Karpas-422 (cell line): ENCODE data around the gene SSBP2. TPM values are rescaled to one million over a fixed set of nuclear protein-coding genes. Genes with fewer than 3 reads are reported as not detected.

Experiments
- DNase-seq: peaks from one replicate; pipeline ENCODE4 v3.0.0-alpha.2; 2015
- H2AFZ ChIP-seq: fragments of 200-600 bp; sonication (generic); 2 replicates; pipeline ENCODE4 v1.6.1; 2014; ENCODE audit warnings: antibody characterized with exemption, low read length, mixed read lengths
- H3K27ac ChIP-seq: fragments of 200-600 bp; sonication (generic); 2 replicates; pipeline ENCODE4 v1.5.1; 2014; ENCODE audit warnings: mild to moderate bottlenecking, low read length, moderate library complexity
- H3K27me3 ChIP-seq: fragments of 200-600 bp; sonication (generic); 2 replicates; pipeline ENCODE4 v1.6.1; 2014; ENCODE audit warnings: low read length, mixed read lengths
- H3K36me3 ChIP-seq: fragments of 200-600 bp; sonication (generic); 2 replicates; pipeline ENCODE4 v1.6.1; 2014; ENCODE audit warnings: low read length, mixed read lengths; ENCODE audit not compliant: insufficient read depth
- H3K4me1 ChIP-seq: fragments of 200-600 bp; sonication (generic); 2 replicates; pipeline ENCODE4 v1.6.1; 2014; ENCODE audit warnings: mild to moderate bottlenecking, low read length, mixed read lengths
- H3K4me2 ChIP-seq: fragments of 200-600 bp; sonication (generic); 2 replicates; pipeline ENCODE4 v1.6.1; 2014; ENCODE audit warnings: low read length, low read depth, mild to moderate bottlenecking; ENCODE audit not compliant: poor library complexity, severe bottlenecking
- H3K4me3 ChIP-seq: fragments of 200-600 bp; sonication (generic); 2 replicates; pipeline ENCODE4 v1.5.1; 2014; ENCODE audit warnings: mild to moderate bottlenecking, antibody characterized with exemption, low read length, mixed read lengths
- H3K79me2 ChIP-seq: fragments of 200-600 bp; sonication (generic); 2 replicates; pipeline ENCODE4 v1.6.1; 2014; ENCODE audit warnings: mild to moderate bottlenecking, low read length, mixed read lengths
- H3K9ac ChIP-seq: fragments of 200-600 bp; sonication (generic); 2 replicates; pipeline ENCODE4 v1.6.0; 2014; ENCODE audit warnings: low read length
- H3K9me2 ChIP-seq: fragments of 200-600 bp; sonication (generic), shearing (Covaris generic); replicated peaks from 2 replicates; pipeline ENCODE4 v1.6.0; 2014; ENCODE audit warnings: mild to moderate bottlenecking, low read length, moderate library complexity; ENCODE audit not compliant: insufficient read depth
- H3K9me3 ChIP-seq: fragments of 300-700, 200-600 bp; sonication (generic); 2 replicates; pipeline ENCODE4 v1.6.1; 2014; ENCODE audit warnings: low read length, mixed read lengths
- H4K20me1 ChIP-seq: fragments of 200-600 bp; sonication (generic); 2 replicates; pipeline ENCODE4 v1.6.1; 2014; ENCODE audit warnings: mild to moderate bottlenecking, antibody characterized with exemption, low read length, low read depth; ENCODE audit not compliant: insufficient read depth
- total RNA-seq: library from RNA; depleted of rRNA; stranded (reverse); fragments of >200 nt; shearing (Covaris generic); gene quantifications from 2 replicates; pipeline ENCODE4 v1.2.3, GENCODE V29; 2014; ENCODE audit warnings: low replicate concordance

The SSBP2 gene
- total RNA-seq, 1 experiment from 2014 or later, result 148 TPM

DNA sequence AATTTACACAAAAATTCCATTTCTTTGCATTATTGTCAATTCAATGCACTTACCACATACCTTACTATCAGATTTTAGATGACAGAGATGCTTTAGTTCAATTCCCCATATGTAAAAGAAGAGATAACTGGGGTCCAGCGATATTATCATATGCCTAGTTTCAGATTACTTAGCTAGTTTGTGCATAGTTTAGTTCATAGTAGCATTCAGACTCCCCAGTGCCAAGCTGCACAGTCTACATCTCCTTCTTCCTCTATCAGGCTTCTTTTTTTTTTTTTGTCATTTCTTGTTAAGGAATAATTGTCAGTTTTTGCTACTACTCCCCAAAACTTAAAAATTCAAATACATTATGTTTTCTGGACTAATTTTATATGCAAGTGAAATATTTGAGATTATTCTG, 175.0 kb downstream of the SSBP2 start:
- no peak overlapping the region for H3K4me2 ChIP-seq
- H3K9me2 ChIP-seq, result no peaks in the 10 kb centered on the region
- no peak overlapping the region for H2AFZ ChIP-seq
- H3K9me3 ChIP-seq, result no peaks in the 10 kb centered on the region
- H3K36me3 ChIP-seq, result peaks cover 3% of the 10 kb centered on the region
- H3K27me3 ChIP-seq, result no peaks in the 10 kb centered on the region
- H3K79me2 ChIP-seq, result peaks cover 84% of the 10 kb centered on the region
- no peak overlapping the region for H3K4me3 ChIP-seq
- peaks cover 50% of the 10 kb centered on the region for H3K4me1 ChIP-seq
- no peak for DNase-seq
- H3K9ac ChIP-seq, result no peak overlapping the region
- H4K20me1 ChIP-seq, result no peaks in the 10 kb centered on the region
- 0 out of 2 replicates have a peak overlapping the region, but pooled peaks have one; percentile 1 for H3K27ac ChIP-seq

DNA sequence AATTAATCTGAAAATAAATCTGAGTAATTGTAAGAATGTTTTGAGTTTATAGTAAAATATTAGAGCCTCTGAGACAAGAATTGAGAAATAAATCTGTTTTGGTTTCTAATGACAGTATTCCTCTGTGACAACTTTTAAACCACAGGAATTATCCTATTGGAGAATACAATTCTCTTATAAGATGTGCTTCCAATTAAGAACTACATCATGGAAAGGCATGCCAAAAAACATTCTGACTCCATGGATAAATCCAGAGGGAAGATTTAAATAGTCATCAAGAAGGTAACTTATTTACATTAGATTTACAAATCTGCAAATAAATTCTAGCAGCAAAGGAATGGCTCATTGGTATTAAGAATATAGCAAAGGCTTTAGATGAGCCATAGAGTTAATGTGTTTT, 178.7 kb downstream of the SSBP2 start:
- H3K27me3 ChIP-seq, result no peaks in the 10 kb centered on the region
- H4K20me1 ChIP-seq, result no peaks in the 10 kb centered on the region
- H3K27ac ChIP-seq, result peak overlapping the region; percentile 2; the same call in 1 of the 2 replicates
- DNase-seq, result no peak
- no peaks in the 10 kb centered on the region for H3K9me2 ChIP-seq
- H3K4me1 ChIP-seq, result peaks cover 30% of the 10 kb centered on the region
- H3K79me2 ChIP-seq, result peaks cover 65% of the 10 kb centered on the region
- no peak overlapping the region for H3K9ac ChIP-seq
- peaks cover 3% of the 10 kb centered on the region; the same call in 1 of the 2 replicates for H3K36me3 ChIP-seq
- H3K9me3 ChIP-seq, result no peaks in the 10 kb centered on the region
- no peak overlapping the region for H3K4me3 ChIP-seq
- H2AFZ ChIP-seq, result no peak overlapping the region
- no peak overlapping the region for H3K4me2 ChIP-seq

DNA sequence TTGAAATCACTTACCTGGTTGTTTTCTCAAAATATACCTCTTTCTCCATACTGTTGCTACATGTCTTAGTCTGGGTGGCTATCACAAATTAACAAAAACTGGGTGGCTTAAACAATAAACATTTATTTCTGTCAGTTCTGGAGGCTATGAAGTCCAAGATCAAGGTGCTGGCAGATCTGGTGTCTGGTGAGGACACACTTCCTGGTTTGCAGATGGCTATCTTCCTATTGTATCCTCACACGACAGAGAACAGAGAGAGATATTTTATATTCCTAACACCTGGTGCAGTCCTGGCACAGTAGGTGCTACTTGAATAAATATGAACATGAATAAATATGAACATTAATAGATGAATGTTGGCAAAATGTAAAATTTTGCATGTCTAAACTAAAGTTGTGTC, 192.7 kb downstream of the SSBP2 start:
- H3K9ac ChIP-seq, result no peak overlapping the region
- H3K4me1 ChIP-seq, result peaks cover 31% of the 10 kb centered on the region
- no peaks in the 10 kb centered on the region for H3K9me3 ChIP-seq
- H4K20me1 ChIP-seq, result no peaks in the 10 kb centered on the region
- no peaks in the 10 kb centered on the region for H3K27me3 ChIP-seq
- DNase-seq, result no peak
- H3K4me2 ChIP-seq, result no peak overlapping the region
- H3K36me3 ChIP-seq, result no peaks in the 10 kb centered on the region
- H3K9me2 ChIP-seq, result no peaks in the 10 kb centered on the region; the same call in 1 of the 2 replicates
- H3K79me2 ChIP-seq, result peaks cover 81% of the 10 kb centered on the region
- no peak overlapping the region for H2AFZ ChIP-seq
- no peak overlapping the region for H3K27ac ChIP-seq
- no peak overlapping the region for H3K4me3 ChIP-seq

DNA sequence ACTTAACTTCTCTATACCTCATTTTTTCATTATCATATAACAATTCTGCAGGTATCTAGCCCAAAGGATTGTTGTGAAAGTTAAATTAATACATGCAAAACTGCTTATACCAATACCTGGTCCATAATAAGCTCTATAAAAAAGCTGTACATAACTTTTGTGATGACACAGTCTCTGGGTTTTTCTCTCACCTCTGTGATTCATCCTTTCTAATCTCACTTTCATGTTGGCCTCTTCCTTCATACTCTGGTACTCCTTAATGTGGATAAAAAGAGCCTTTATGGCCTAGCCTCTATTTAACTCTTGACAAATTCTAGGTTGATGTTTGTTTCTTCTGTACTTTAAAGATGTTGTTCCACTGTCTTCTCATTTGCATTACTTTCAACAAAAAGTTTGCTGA, 194.1 kb downstream of the SSBP2 start:
- Histone ChIP-seq H2AFZ (no peak overlapping the region), H4K20me1 (no peaks in the 10 kb centered on the region), H3K9ac (no peak overlapping the region), H3K9me3 (no peaks in the 10 kb centered on the region), H3K4me2 (no peak overlapping the region), H3K4me3 (no peak overlapping the region), H3K9me2 (no peaks in the 10 kb centered on the region; the same call in 1 of the 2 replicates), H3K79me2 (peaks cover 78% of the 10 kb centered on the region), H3K4me1 (peaks cover 37% of the 10 kb centered on the region), H3K27ac (no peak overlapping the region), H3K36me3 (no peaks in the 10 kb centered on the region), H3K27me3 (no peaks in the 10 kb centered on the region)
- no peak for DNase-seq

DNA sequence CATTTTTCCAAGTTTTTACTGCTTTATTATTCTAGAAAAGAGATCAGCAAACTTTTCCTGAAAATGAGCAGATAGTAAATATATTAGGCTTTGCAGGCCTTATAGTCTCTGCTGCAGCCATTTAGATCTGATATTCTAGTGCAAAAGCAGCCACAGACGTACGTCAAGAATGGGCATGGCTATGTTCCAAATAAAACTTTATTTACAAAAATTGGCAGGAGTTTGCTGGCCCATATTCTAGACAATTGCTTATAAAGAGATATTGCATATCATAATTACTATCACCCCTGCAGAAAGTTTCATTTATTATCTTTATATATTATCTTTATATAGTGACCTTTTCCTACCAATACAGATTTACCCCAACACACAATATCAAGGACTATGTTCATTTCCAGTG, 195.0 kb downstream of the SSBP2 start:
- no peak overlapping the region for H2AFZ ChIP-seq
- H3K9me3 ChIP-seq, result no peaks in the 10 kb centered on the region
- no peak for DNase-seq
- no peak overlapping the region for H3K4me3 ChIP-seq
- no peak overlapping the region for H3K9ac ChIP-seq
- no peaks in the 10 kb centered on the region for H3K36me3 ChIP-seq
- no peak overlapping the region for H3K4me2 ChIP-seq
- peaks cover 37% of the 10 kb centered on the region for H3K4me1 ChIP-seq
- H3K79me2 ChIP-seq, result peaks cover 72% of the 10 kb centered on the region
- H3K27me3 ChIP-seq, result no peaks in the 10 kb centered on the region
- no peaks in the 10 kb centered on the region for H4K20me1 ChIP-seq
- no peak overlapping the region for H3K27ac ChIP-seq
- H3K9me2 ChIP-seq, result no peaks in the 10 kb centered on the region; the same call in 1 of the 2 replicates

DNA sequence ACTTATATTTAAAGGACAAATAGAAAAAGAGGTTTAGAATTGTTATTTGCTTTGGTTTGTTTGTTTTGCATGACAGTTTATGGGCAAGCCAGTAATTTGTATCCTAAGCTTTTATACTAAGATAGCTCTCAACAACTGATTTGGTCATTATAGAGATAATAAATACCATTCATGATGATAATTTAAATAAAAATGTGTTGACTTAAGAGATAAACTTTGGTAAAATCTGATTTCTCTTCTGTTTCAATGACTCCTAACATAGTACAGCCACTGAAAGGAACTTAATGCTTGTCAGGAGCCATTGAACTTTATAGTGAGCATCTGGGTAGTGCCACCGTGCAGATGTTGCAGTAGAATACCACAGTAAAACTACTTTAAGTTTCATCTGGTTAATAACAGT, 196.2 kb downstream of the SSBP2 start:
- no peaks in the 10 kb centered on the region for H3K27me3 ChIP-seq

DNA sequence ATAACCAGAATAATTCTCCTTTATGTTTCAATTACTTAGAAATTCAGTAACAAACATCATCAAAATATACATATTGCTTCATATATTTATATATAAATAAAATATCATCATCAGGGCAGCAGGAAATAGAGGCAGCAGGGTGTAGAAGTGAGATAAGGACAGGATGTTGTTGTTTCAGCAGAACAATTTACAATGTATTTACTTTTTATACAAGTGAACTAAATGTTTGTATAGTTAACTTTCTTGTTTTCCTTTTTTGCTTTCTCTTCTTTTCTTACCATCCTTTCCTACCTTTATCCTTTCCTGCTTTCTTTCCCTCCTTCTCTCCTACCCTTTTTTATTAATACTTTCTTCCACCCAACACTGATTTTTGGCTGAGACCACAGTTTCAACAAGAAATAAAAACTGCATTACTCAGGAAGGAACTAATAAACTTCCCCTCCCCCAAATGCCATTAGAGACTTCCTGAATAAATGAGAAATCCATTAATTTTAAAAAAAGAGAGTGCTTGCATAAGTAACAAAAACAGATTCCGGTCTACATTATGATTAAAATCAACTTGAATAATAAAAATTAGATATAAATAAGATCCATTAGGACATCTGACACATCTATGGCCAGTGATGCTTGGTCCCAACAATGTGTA, 197.2 kb downstream of the SSBP2 start:
- Histone ChIP-seq H3K36me3 (no peaks in the 10 kb centered on the region), H3K4me3 (no peak overlapping the region), H3K4me1 (peaks cover 36% of the 10 kb centered on the region), H3K79me2 (peaks cover 68% of the 10 kb centered on the region), H3K9me3 (no peaks in the 10 kb centered on the region), H3K4me2 (no peak overlapping the region), H3K9ac (no peak overlapping the region), H2AFZ (no peak overlapping the region), H3K27me3 (no peaks in the 10 kb centered on the region), H3K27ac (peak overlapping the region; percentile 45; the same call in 1 of the 2 replicates), H4K20me1 (no peaks in the 10 kb centered on the region), H3K9me2 (no peaks in the 10 kb centered on the region; the same call in 1 of the 2 replicates)
- no peak for DNase-seq

More for the DNA sequence above, 196.2 kb downstream of the SSBP2 start:
- Histone ChIP-seq H3K9ac (no peak overlapping the region), H3K9me3 (no peaks in the 10 kb centered on the region), H3K4me3 (no peak overlapping the region), H4K20me1 (no peaks in the 10 kb centered on the region), H2AFZ (no peak overlapping the region), H3K36me3 (no peaks in the 10 kb centered on the region), H3K27ac (peak overlapping the region; percentile 40; the same call in 1 of the 2 replicates), H3K4me1 (peaks cover 37% of the 10 kb centered on the region), H3K9me2 (no peaks in the 10 kb centered on the region; the same call in 1 of the 2 replicates), H3K79me2 (peaks cover 66% of the 10 kb centered on the region), H3K4me2 (no peak overlapping the region)
- no peak for DNase-seq

DNA sequence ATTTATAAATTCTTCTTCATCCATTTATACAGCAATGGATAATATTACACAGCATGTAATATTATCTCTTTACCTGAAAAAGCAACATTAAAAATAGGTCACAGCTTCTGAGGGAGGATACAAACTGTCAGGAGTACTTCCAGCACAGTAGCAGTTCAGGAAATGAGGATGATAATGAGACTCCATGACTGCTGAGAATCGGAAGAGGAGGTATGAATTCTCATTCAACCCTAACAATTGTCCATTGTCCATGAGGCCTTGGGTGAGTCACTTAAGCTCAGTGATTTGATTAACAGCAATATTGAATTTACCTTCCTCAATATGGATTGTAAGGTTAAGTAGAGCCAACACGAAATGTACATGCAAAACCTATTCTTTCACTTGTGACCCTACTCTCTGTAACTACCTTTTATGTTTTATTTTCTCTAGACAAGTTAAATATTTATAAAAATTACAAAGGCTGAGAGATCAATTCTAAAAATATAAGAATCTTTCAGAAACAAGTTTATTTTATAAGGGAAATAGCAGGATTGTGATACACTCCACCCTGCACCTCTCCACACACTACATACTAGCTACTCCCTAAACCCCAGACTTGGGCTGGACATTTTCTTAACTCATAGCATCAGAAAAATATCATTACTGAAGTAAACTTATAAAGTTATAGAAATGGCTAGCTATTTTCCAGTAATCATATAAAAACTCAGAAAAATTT, 197.9 kb downstream of the SSBP2 start:
- H3K4me3 ChIP-seq, result no peak overlapping the region
- no peaks in the 10 kb centered on the region; the same call in 1 of the 2 replicates for H3K9me2 ChIP-seq
- H3K27me3 ChIP-seq, result no peaks in the 10 kb centered on the region
- DNase-seq, result no peak
- peaks cover 29% of the 10 kb centered on the region for H3K4me1 ChIP-seq
- H3K79me2 ChIP-seq, result peaks cover 63% of the 10 kb centered on the region
- no peaks in the 10 kb centered on the region for H3K9me3 ChIP-seq
- no peak overlapping the region for H3K9ac ChIP-seq
- peak overlapping the region; percentile 45 for H3K27ac ChIP-seq
- no peaks in the 10 kb centered on the region for H4K20me1 ChIP-seq
- H3K36me3 ChIP-seq, result no peaks in the 10 kb centered on the region
- no peak overlapping the region for H3K4me2 ChIP-seq
- no peak overlapping the region for H2AFZ ChIP-seq
